Motor neuron (in vitro differentiated cells): ENCODE measurements around the gene STAG1. TPM values are rescaled to one million over a fixed set of nuclear protein-coding genes. Genes with fewer than 3 reads are reported as not detected.
"Not testable (repeated sequence)": the region's sequence is repeated elsewhere in the genome, so short reads cannot be mapped to it uniquely, and the experiment has no call there.

ENCODE experiments used
- ATAC-seq, 8 experiments: fragments of 200-7000 bp; cut with Tn5 transposase; replicated peaks in 6 of 8; 2 replicates each; pipeline ENCODE4 v1.8.0; 2021; ENCODE audit warnings: mild to moderate bottlenecking in 8 of 8, moderate library complexity in 8 of 8
- H3K27ac ChIP-seq, 2 donors: fragments of 250-450 bp; sonication (Bioruptor Pico); 2 replicates each; pipeline ENCODE4 v1.9.0; 2021; ENCODE audit warnings: antibody characterized with exemption in 2 of 2, mild to moderate bottlenecking in 2 of 2, moderate library complexity in 1 of 2
- H3K4me1 ChIP-seq, 2 donors: fragments of 250-450 bp; sonication (Bioruptor Pico); replicated peaks in 1 of 2; 2 replicates each; pipeline ENCODE4 v1.6.1; 2021; ENCODE audit warnings: antibody characterized with exemption in 2 of 2, mild to moderate bottlenecking in 2 of 2, moderate library complexity in 1 of 2
- H3K4me3 ChIP-seq, 5 donors: fragments of 250-450 bp; sonication (Bioruptor Pico); 2 replicates each; pipeline ENCODE4 v1.9.0; 2021; ENCODE audit warnings: antibody characterized with exemption in 5 of 5, mild to moderate bottlenecking in 5 of 5, moderate library complexity in 4 of 5
- WGBS, 10 experiments: fragments of 450-650 bp; shearing (Covaris generic); methylation state at CpG; one replicate each; pipeline ENCODE4 v1.0.0; 2022; 5-methylcytosine and 5-hydroxymethylcytosine counted together
- in situ Hi-C, 9 experiments: fragments of 400-800 bp; cut with MboI; loops; one replicate each; pipeline ENCODE4 v1.15.0; 2021; ENCODE audit warnings: low sequenced_read_pairs in 9 of 9, low pct_unique_long_range_greater_than_20kb in 2 of 9; ENCODE audit not compliant: unreplicated experiment in 9 of 9
- total RNA-seq, 8 experiments: library from RNA; unstranded; fragments of 300-600 nt; gene quantifications; 2 replicates each; pipeline versions ENCODE4 v1.2.3 to v1.2.4, GENCODE V29; 2022

Gene STAG1
- total RNA-seq, 8 experiments from 2014 or later = 19.1 to 36.9 (median 29.4) TPM

DNA sequence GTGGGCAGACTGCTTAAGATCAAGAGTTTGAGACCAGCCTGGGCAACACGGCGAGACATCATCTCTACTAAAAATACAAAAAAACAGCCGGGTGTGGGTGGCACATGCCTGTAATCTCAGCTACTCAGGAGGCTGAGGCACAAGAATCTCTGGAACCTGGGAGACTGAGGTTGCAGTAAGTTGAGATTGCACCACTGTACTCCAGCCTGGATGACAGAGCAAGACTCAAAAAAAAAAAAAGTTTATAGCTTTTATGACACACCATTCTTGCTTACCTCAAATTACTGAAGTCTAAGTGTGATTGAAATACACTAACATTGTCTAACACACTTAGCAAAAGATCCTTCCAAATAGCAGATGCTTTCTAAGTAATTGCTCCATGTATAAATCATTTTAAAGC lies 207.6 kb downstream of the STAG1 start:
- no peak overlapping the region for H3K4me3 ChIP-seq
- H3K4me1 ChIP-seq = no peaks in the 10 kb centered on the region
- 80 to 100% (median 94%) methylated on average over 2 to 3 of the region's 3 CpGs; no CpG with 5 or more reads in 3 of the 10 experiments for WGBS, 10 experiments
- in situ Hi-C loops = no loop called here
- no peak for ATAC-seq
- no peak overlapping the region for H3K27ac ChIP-seq

DNA sequence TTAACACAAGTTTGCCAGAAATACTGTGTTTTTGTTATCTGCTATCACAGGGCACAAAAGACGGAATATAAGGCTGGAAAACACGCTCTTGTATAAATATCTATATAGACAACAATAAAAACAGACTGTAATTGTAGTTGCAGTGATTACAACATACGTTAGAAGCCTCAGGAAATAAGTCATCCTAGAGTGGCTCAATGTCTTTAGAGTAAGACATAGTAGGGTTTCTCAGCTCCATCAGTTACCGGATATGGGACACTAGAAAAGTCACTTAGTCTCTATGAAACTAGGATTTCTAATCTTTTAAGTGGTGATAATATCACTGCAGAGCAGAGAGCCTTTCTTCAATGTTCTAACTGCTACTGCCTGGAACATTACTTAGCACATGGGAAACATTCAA lies 208.8 kb downstream of the STAG1 start:
- WGBS, 10 experiments = 79 to 96% (median 90%) methylated on average over 3 to 4 of the region's 4 CpGs; no CpG with 5 or more reads in 3 of the 10 experiments
- no peaks in the 10 kb centered on the region for H3K4me1 ChIP-seq
- H3K27ac ChIP-seq = no peak overlapping the region
- no peak overlapping the region for H3K4me3 ChIP-seq
- no peak for ATAC-seq
- in situ Hi-C loops = no loop called here

DNA sequence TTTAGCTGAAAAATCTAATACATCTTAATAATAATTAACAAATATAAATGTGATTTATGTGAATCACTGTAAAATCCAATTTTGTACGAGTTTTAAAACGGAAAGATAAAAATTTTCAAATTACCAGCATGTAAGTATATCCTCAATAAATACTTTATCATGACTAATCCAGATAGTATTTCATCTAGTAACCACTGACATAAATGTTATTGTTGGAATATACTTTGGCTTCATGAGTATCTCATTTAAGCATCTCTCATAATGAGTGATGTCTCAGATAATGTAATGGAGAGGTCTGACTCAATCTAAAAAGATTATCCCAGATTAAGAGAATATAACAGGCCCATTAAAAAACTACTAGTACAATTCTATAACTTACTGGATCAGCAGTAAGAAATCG lies 216.3 kb downstream of the STAG1 start:
- no peak overlapping the region for H3K27ac ChIP-seq
- in situ Hi-C loops = no loop called here
- no peaks in the 10 kb centered on the region for H3K4me1 ChIP-seq
- 79 to 100% (median 96%) methylated on average over 1 to 3 of the region's 3 CpGs for WGBS, 10 experiments
- no peak for ATAC-seq
- H3K4me3 ChIP-seq = no peak overlapping the region

DNA sequence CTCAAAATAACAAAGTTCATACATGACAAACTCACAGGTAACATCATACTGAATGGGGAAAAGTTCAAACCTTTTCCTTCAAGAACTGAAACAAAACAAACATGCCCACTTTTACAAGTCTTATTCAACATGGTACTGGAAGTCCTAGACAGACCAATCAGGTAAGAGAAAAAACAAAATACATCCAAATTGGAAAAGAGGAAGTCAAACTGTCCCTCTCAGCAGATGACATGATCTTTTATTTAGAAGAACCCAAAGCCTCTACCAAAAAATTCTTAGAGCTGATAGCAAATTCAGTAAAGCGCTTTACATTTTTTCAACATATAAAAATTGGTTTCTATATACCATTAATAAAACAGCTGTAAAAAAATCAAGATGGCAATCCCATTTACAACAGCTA lies 219.4 kb downstream of the STAG1 start:
- H3K4me1 ChIP-seq = no peaks in the 10 kb centered on the region
- in situ Hi-C loops = no loop called here
- no peak for ATAC-seq
- no peak overlapping the region for H3K27ac ChIP-seq
- WGBS, 10 experiments = 67 to 100% (median 100%) methylated on average over 1 of the region's 1 CpG; no CpG with 5 or more reads in 1 of the 10 experiments
- H3K4me3 ChIP-seq = no peak overlapping the region

DNA sequence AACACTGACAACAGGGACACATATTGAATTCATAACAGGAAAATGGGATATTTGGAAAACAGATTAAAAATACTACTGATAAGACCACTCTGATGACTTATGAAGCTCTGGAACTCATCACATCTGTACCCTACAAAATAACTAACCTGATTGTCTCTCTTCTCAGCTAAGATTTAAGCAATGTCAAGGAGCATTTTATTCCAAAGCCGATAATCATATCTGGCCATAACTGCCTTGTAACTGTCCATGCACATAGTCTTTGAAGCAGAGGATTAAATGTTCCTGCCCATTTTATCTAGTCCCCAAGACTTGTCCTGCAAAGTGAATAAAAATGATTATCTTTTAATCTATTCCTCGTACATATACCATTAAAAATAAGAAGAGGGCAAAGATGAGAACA lies 234.1 kb downstream of the STAG1 start:
- H3K4me1 ChIP-seq = peaks cover 0 to 3% of the 10 kb centered on the region in 2 donors
- 62 to 100% (median 100%) methylated on average over 1 to 2 of the region's 2 CpGs; no CpG with 5 or more reads in 4 of the 10 experiments for WGBS, 10 experiments
- no peak overlapping the region for H3K27ac ChIP-seq
- in situ Hi-C loops = loop anchor here in 1 of 9 experiments (25.0 kb wide), 1 partner anchor 106 kb away; no protein-coding TSS in a partner anchor
- H3K4me3 ChIP-seq = no peak overlapping the region
- ATAC-seq = no peak

DNA sequence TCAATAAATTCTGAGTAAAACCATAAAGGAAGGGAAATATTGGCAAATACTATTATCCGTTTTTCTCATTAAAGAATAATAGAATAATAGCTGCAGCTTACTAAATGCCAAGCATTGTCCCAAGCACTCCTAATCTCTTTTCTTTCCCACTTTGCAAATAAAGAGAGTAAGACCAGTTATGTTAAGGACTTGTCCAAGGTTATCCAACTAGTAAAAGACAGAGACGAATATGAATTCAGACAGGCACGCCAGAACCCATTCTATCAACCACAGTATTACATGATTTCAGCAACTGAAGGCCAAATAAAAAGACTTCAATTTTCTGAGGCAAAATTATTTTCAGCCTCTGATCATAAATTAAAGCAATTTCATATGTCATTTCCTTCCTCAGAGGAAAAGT lies 235.5 kb downstream of the STAG1 start:
- peaks cover 0 to 3% of the 10 kb centered on the region in 2 donors for H3K4me1 ChIP-seq
- H3K4me3 ChIP-seq = no peak overlapping the region
- H3K27ac ChIP-seq = no peak overlapping the region
- WGBS, 10 experiments = 35 to 100% (median 83%) methylated on average over 2 to 3 of the region's 3 CpGs
- ATAC-seq = no peak
- in situ Hi-C loops = loop anchor here in 1 of 9 experiments (25.0 kb wide), 1 partner anchor 104 kb away; no protein-coding TSS in a partner anchor

DNA sequence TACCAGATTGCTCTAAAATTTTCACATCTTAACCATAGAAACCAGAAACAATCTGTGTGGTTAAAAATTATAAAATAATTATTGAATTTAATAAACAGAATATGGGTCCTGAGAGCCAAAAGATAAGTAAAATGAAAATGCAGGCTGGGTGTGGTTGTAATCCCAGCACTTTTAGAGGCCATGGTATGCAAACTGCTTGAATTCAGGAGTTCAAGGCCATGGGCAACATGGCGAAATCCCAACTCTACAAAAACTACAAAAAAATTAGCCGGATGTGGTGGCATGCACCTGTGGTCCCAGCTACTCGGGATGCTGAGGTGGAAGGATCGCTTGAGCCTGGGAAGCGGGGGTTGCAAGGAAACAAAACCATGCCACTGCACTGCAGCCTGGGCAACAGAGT lies 236.1 kb downstream of the STAG1 start:
- in situ Hi-C loops = loop anchor here in 1 of 9 experiments (25.0 kb wide), 1 partner anchor 104 kb away; no protein-coding TSS in a partner anchor
- no peak overlapping the region for H3K4me3 ChIP-seq
- peaks cover 0 to 3% of the 10 kb centered on the region in 2 donors for H3K4me1 ChIP-seq
- ATAC-seq = no peak
- WGBS, 10 experiments = 73 to 100% (median 94%) methylated on average over 1 to 5 of the region's 5 CpGs; no CpG with 5 or more reads in 1 of the 10 experiments
- H3K27ac ChIP-seq = no peak overlapping the region

DNA sequence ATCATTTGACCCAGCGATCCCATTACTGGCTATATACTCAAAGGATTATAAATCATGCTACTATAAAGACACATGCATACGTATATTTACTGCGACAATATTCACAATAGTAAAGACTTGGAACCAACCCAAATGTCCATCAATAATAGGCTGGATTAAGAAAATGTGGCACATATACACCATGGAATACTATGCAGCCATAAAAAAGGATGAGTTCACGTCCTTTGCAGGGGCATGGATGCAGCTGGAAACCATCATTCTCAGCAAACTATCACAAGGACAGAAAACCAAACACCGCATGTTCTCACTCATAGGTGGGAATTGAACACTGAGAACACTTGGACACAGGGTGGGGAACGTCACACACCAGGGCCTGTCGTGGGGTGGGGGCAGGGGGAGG lies 237.6 kb downstream of the STAG1 start:
- not testable (repeated sequence) for ATAC-seq, H3K4me3 ChIP-seq, H3K27ac ChIP-seq, H3K4me1 ChIP-seq
- WGBS, 10 experiments = 88 to 100% (median 95%) methylated on average over 2 to 5 of the region's 7 CpGs; no CpG with 5 or more reads in 3 of the 10 experiments
- in situ Hi-C loops = loop anchor here in 1 of 9 experiments (25.0 kb wide), 1 partner anchor 102 kb away; no protein-coding TSS in a partner anchor

DNA sequence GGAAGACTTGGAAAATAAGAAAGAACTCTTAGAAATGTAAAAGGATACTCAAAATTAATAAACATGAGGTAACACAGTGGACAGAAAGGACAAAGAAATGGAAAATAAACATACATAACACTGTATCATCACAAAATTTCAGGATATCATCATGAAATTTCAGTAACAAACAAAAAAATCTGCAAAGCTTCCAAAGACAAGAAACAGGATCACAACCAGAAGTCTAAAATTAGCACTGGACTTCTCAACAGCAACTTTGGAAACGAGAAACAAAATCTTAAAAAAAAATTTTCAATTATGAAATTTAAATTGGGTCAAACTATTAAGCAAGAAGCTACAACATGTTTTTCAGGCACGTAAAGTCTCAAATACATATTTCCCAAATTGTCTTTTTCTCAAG lies 238.8 kb downstream of the STAG1 start:
- 50 to 100% (median 94%) methylated on average over 2 of the region's 2 CpGs for WGBS, 10 experiments
- in situ Hi-C loops = loop anchor here in 1 of 9 experiments (25.0 kb wide), 1 partner anchor 101 kb away; no protein-coding TSS in a partner anchor
- no peak for ATAC-seq

DNA sequence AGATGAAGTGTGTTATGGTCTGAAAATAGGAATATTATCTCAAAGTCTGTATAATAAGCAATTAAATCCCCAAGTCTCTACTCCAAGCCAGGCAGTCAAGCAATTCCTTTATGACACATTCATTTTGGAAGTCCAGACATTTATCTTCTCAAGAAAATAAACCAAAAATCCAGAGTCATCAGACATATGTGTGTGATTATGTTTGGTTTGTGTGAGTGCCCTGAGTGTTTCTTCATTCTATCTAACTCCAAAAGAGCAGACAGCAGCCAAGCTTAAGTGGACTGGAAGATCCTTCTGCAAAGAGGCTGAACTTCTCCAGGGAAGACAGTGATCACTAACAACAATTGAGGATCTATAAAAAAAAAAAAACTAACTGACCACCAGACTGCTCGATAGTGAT lies 239.8 kb downstream of the STAG1 start:
- Histone ChIP-seq H3K4me1 (peaks cover 0 to 3% of the 10 kb centered on the region in 2 donors), H3K27ac (no peak overlapping the region), H3K4me3 (no peak overlapping the region)
- 17 to 80% (median 33%) methylated on average over 1 of the region's 1 CpG; no CpG with 5 or more reads in 3 of the 10 experiments for WGBS, 10 experiments
- ATAC-seq = no peak
- in situ Hi-C loops = loop anchor here in 1 of 9 experiments (25.0 kb wide), 1 partner anchor 100 kb away; no protein-coding TSS in a partner anchor

More for the DNA sequence above, 238.8 kb downstream of the STAG1 start:
- H3K27ac ChIP-seq = no peak overlapping the region
- H3K4me1 ChIP-seq = peaks cover 0 to 3% of the 10 kb centered on the region in 2 donors
- no peak overlapping the region for H3K4me3 ChIP-seq

DNA sequence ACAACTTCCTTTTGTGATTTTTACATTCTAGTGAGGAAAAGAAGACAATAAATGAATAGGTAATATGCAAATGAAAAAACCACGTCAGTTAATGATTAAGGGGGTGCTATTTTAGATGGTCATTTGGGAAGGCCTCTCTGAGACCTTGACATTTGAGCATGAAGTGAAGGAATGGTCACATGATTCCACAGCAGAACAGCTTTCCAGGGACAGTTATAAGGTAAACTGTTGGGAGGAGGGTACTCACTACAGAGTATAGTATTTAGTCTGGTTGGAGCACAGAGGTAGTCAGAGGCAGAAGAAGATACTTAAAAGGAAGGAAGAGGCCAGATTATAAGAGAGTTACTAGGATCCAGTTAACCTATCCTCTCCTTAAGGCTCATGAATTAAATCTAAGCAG lies 246.5 kb downstream of the STAG1 start:
- in situ Hi-C loops = loop anchor here in 1 of 9 experiments (25.0 kb wide), 1 partner anchor 93 kb away; no protein-coding TSS in a partner anchor
- WGBS, 10 experiments = 60 to 100% (median 71%) methylated on average over 1 of the region's 1 CpG; no CpG with 5 or more reads in 1 of the 10 experiments
- Histone ChIP-seq H3K27ac (no peak overlapping the region), H3K4me1 (no peaks in the 10 kb centered on the region), H3K4me3 (no peak overlapping the region)
- ATAC-seq = no peak

DNA sequence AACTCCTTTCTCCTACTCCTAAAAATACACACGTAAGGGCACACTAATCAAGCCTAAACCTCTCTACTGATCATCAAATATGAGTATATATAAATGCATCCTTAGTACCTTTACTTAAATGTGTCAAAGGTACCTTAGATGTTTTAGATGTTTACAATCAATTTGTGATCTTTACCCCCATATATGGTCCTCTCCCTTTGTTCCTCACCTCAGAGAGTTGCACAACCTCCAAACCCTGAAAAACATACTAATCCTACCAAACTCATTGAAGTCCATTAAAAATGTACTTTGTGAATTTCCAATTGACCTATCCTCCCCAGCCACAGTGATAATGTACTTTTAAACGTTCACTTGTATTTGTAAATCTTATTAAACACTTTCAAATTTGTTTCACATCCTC lies 249.1 kb downstream of the STAG1 start:
- in situ Hi-C loops = loop anchor here in 1 of 9 experiments (25.0 kb wide), 1 partner anchor 91 kb away; no protein-coding TSS in a partner anchor
- Histone ChIP-seq H3K4me3 (no peak overlapping the region), H3K4me1 (no peaks in the 10 kb centered on the region), H3K27ac (no peak overlapping the region)
- WGBS, 10 experiments = 75 to 100% (median 85%) methylated on average over 1 to 2 of the region's 2 CpGs; no CpG with 5 or more reads in 2 of the 10 experiments
- no peak for ATAC-seq

DNA sequence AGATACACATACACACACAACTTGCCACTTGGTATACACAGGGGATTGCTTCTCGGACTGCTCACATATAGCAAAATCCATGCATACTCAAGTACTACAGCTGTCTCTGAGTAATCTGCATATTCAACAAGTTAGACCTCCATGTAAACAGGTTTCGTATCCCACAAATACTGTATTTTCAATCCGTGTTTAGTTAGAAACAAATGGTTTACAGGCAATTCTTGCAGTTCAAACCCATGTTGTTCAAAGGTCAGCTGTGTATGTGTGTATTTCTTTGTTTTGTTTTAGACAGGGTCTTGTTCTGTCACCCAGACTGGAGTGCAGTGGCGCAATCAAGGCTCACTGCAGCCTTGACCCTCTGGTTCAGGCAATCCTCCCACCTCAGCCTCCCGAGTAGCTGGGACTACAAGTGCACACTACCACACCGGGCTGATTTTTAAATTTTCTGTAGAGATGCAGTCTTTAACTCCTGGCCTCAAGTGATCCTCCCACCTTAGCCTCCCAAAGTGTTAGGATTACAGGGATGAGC lies 253.2 kb downstream of the STAG1 start:
- no peaks in the 10 kb centered on the region for H3K4me1 ChIP-seq
- H3K4me3 ChIP-seq = no peak overlapping the region
- peak in 1 of 8 experiments; percentile 67 for ATAC-seq
- in situ Hi-C loops = no loop called here
- H3K27ac ChIP-seq = no peak overlapping the region
- WGBS, 10 experiments = 40 to 100% (median 88%) methylated on average over 1 to 5 of the region's 6 CpGs; no CpG with 5 or more reads in 3 of the 10 experiments
